Dermis microvascular lymphatic vessel endothelial cell (primary cell): ENCODE measurements around the gene ZNF195. TPM values are rescaled to one million over a fixed set of nuclear protein-coding genes. Genes with fewer than 3 reads are reported as not detected.
"Not testable (repeated sequence)": the region's sequence is repeated elsewhere in the genome, so short reads cannot be mapped to it uniquely, and the experiment has no call there.

Source experiments
- DNase-seq, 2 donors: peaks; one replicate each; pipeline versions ENCODE4 v3.0.0 to v3.0.0-alpha.2; 2010; ENCODE audit warnings: low read depth in 2 of 2
- total RNA-seq: library from RNA; depleted of rRNA; stranded (reverse); fragments of >200 nt; gene quantifications from 2 replicates; pipeline ENCODE4 v1.2.1, GENCODE V29; 2014

ZNF195 gene
- total RNA-seq, 1 donor from 2014 or later = 13.5 TPM

- not testable (repeated sequence) for DNase-seq
Observed at GRCh38 chr11:3402861-3403250, 23.9 kb upstream of the ZNF195 start.

- DNase-seq = not testable (repeated sequence)
Observed at GRCh38 chr11:3402181-3402860, 23.4 kb upstream of the ZNF195 start.

GRCh38 chr11:3401052-3401451, 22.1 kb upstream of the ZNF195 start:
- not testable (repeated sequence) for DNase-seq

- not testable (repeated sequence) for DNase-seq
Observed at GRCh38 chr11:3398509-3398908, 19.6 kb upstream of the ZNF195 start.

GRCh38 chr11:3398106-3398505, 19.2 kb upstream of the ZNF195 start:
- not testable (repeated sequence) for DNase-seq

- DNase-seq = not testable (repeated sequence)
Observed at GRCh38 chr11:3397210-3397609, 18.3 kb upstream of the ZNF195 start.

- DNase-seq = not testable (repeated sequence)
Observed at GRCh38 chr11:3395468-3395867, 16.5 kb upstream of the ZNF195 start.

GRCh38 chr11:3394956-3395355, 16.0 kb upstream of the ZNF195 start:
- not testable (repeated sequence) for DNase-seq

GRCh38 chr11:3393450-3393849, 14.5 kb upstream of the ZNF195 start:
- DNase-seq = not testable (repeated sequence)

GRCh38 chr11:3382613-3383285, 3.8 kb upstream of the ZNF195 start:
- DNase-seq = no peak

- DNase-seq = no peak
Observed at GRCh38 chr11:3381794-3382193, 2.8 kb upstream of the ZNF195 start.

- DNase-seq = no peak
Observed at GRCh38 chr11:3380706-3381545, 2.0 kb upstream of the ZNF195 start.

GRCh38 chr11:3375552-3375951, 3.4 kb downstream of the ZNF195 start:
- no peak for DNase-seq

GRCh38 chr11:3370311-3370870, 8.6 kb downstream of the ZNF195 start:
- DNase-seq = no peak

- DNase-seq = no peak
Observed at GRCh38 chr11:3369366-3369765, 9.6 kb downstream of the ZNF195 start.

GRCh38 chr11:3368199-3368598, 10.7 kb downstream of the ZNF195 start:
- no peak for DNase-seq

- DNase-seq = no peak
Observed at GRCh38 chr11:3367221-3367620, 11.7 kb downstream of the ZNF195 start.

- no peak for DNase-seq
Observed at GRCh38 chr11:3359092-3359824, 19.7 kb downstream of the ZNF195 start.

- DNase-seq = no peak
Observed at GRCh38 chr11:3357994-3358676, 20.8 kb downstream of the ZNF195 start.

GRCh38 chr11:3357302-3357701, 21.6 kb downstream of the ZNF195 start:
- DNase-seq = no peak

- no peak for DNase-seq
Observed at GRCh38 chr11:3356858-3357257, 22.1 kb downstream of the ZNF195 start.
